Measurements from ENCODE around the gene GLB1L3.
"Not testable (repeated sequence)": the region's sequence is repeated elsewhere in the genome, so short reads cannot be mapped to it uniquely, and the experiment has no call there.

The GLB1L3 gene

GRCh38 chr11:134317103-134317502 lies 40.9 kb downstream of the GLB1L3 start:
- no peak for DNase-seq

GRCh38 chr11:134321373-134321772 lies 45.2 kb downstream of the GLB1L3 start:
- not testable (repeated sequence) for DNase-seq

GRCh38 chr11:134322553-134322952 lies 46.4 kb downstream of the GLB1L3 start:
- no peak for DNase-seq

- no peak for DNase-seq
Measured at GRCh38 chr11:134328433-134328832, 52.3 kb downstream of the GLB1L3 start.

DNA sequence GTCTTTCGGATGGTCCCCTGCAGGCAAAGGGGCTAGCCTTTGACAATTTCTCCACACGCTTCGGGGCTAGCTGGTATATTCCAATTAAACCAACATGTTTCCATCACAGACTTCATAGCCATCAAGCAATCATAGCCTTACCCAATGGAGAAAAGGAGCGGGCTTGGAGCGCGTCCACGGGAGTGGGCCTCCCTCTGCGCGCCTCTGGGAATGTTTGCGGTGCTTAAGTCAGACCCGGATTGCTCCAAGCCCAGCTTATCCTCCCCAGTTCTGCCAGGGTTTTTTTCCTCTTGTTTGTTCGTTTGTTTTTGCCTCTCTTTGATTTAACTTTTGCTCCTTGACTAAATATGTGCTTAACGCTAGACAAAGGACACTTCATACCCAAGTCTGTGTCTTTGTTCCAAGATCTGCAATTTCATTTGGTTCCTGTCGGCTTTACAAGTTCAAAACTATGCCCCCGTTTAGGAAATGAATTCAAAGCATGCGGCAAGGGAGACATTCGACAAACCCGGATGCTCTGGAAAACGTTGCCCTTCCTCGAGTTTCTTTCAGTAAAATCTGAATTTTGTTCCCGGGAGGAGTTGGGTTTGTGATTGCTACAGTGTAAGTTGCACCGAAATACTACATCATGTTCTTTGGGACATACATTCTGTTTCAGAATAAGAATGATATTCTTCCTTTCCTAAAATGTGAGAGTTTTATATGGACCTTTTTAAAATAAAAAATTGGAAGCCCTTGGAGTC lies 54.6 kb downstream of the GLB1L3 start:
- no peak for DNase-seq

DNA sequence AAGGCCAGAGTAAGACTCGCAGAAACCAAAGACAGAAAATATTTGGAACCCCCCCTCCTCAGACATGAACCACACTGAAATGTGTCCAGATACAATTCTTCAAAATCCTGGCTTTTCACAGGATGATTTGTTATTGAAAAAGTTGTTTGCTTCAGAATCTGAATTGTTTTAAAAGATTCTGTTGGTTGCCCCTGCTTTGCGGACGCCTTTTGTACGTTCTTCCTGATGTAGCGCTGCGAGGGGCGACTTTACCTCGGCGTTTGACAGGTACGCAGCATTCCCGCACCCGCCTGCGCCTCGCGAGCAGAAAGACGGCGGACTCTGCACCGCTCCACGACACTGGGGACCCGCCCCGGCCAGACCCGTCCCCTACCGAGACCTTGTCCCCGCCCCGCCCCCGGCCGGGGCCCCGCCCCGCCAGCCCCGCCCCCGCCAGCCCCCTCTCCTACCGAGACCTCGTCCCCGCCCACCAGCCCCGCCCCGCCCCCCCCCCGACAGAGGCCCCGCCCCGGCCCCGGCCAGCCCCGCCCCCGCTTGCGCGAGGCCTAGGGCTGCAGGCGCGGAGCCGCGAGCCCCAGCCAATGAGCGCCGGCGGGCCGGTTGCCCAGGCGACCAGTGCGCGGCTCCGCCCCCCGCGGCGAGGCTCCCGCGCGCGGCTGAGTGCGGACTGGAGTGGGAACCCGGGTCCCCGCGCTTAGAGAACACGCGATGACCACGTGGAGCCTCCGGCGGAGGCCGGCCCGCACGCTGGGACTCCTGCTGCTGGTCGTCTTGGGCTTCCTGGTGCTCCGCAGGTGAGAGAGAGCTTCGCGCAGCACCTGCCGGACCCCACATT lies 55.4 kb downstream of the GLB1L3 start, which contains the start of gene GLB1L2:
Gene GLB1L2 (plus strand): TSS at position 635 of the 835 bp plus-strand sequence. CDS start 74 bp downstream, at position 709.
- DNase-seq = peak; percentile 89

DNA sequence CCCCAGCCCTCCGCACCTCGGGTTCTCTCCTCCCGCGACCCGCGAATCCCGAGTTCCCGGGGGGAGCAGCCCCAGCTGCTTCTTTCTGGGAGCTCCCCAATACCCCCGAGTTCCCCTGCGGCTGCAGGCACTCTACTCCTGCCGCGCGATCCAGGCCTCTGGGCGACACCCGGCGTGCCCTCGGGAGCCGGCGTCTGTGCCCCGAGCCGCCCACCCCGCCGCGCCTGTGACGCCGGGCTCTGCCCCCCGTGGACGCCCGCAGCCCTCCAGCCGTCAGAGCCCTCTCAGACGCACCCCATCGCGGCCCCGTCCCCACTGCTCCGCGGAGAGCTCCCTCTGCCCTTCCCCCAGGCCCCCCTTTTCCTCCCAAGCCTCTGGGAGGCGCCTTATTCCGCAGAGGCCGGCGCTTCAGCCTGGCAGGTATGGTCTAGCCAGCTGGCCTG lies 56.0 kb downstream of the GLB1L3 start:
- no peak for DNase-seq

GRCh38 chr11:134332782-134333181 lies 56.6 kb downstream of the GLB1L3 start:
- DNase-seq = no peak

DNA sequence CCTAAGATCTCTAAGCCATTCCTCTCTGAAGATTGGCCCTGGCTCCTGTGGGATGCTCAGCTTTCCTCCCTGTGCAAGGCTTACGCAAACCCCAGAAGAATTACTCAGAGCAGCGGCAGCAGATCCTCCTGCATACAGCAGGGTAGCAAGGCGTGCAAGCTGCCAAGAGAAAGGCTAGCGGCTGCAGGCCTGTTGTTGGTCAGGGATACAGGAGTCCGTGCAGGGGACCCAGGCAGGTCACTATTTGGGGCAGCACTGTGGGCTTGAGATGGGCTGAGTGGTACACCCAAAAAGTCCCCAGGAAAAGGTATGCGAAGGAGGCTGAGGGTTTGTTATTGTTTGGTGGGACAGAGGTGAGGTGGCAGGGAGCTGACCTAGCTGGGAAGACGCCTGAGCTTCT lies 57.1 kb downstream of the GLB1L3 start:
- no peak for DNase-seq

- no peak for DNase-seq
Measured at GRCh38 chr11:134333946-134334345, 57.8 kb downstream of the GLB1L3 start.

DNA sequence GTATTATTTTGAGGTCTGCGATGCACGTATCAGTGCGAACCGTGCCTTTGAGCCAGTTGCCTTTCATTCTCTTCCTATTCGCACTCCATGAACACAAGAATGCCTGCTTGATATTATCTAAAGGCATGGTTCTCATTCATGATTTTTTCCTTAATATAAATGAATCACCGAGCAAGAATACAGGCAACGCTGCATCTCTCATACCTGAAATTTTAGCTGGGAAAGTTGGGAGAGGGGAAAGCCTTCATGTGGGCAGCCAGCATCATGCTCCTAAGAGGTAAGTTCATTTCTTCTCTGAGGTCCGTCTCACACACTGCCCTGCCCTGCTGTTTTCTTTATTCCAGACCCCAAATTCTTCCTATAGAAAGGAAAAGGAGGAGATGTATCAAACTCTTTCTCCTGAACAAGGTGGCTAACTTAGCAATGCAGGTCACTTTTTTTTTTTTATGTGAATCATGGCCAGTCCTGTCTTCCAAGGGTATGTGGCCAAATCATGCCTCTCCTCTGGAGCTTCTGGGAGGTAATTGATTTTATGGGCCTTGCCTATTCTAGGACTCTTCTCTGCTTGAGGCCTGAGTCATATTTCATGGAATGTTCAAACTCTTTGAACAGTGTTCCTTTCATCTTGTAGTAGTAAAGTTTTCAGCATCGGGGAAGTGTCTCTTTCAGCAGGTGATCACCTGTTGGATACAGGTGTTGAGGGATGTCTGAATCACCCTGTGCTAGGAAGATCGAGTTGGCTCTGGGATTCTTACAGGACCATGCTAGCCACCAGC lies 58.8 kb downstream of the GLB1L3 start:
- no peak for DNase-seq

- no peak for DNase-seq
Measured at GRCh38 chr11:134337051-134337450, 60.9 kb downstream of the GLB1L3 start.

DNA sequence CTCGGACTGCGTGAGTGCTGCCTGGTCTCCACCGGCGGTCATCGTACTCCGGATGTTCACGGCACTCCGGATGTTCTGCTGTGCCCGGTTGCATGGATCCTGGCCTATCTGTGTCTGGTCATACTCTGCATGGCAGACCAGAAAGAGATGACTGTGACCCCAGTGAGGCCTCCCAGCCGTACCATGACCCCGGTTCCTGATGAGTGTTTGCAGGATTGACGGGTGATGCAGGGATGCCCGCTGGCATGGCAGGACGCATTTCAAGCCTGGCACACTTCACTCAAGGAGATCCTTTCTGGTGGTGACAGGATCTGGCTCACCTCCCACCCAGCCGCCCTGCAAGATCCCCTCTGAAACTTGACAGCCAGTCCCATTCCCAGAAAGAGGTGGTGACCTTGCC lies 61.9 kb downstream of the GLB1L3 start:
- no peak for DNase-seq

DNA sequence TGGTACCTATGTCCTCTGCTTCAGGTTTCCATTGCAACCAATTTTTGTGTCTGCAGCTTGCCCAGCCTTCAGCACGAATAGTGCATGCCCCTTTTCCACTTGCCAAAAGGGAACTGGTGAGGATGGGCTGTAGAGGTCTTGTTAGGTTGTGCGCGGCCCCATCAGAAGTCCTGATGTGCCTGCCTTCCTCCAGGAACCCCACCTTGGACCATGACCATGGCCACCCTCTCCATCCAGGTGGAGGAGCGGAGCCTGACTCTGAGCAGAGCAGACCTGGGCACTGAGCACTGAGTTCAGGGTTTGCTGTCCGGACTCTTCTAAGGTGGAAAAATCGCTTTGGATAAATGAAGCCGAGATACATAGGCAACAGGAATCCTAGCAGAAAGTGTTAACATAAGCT lies 62.5 kb downstream of the GLB1L3 start:
- no peak for DNase-seq

GRCh38 chr11:134339756-134340155 lies 63.6 kb downstream of the GLB1L3 start:
- DNase-seq = no peak

DNA sequence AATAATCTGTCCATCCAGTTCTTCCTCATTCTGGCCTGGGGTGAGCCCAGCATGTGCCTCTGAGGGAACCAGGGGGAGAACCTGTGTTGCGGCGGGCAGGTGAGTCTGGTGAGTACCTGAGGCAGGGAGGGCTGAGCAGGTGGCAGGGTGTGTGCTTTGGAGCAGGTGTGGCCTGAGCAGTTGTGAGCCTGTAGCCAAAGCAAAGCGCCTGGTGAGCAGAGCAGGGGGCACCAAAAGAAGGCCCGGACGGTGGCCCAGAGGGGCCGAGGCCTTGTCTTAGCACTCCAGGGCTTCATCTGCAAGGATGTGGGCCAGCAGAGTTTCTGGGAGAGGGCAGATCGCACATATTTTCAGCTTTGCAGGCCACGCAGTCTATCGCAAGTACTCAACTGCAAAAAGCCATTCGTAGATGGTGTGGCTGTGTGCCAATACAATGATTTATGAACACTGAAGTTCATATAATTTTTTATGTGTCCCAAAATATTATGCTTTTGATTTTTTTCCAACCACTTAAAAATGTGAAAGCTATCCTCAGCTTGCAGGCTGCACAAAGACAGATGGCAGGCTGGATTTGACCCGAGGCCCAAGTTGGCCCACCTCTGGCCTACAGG lies 64.3 kb downstream of the GLB1L3 start:
- no peak for DNase-seq

- DNase-seq = no peak
Measured at GRCh38 chr11:134341805-134342571, 65.8 kb downstream of the GLB1L3 start.

DNA sequence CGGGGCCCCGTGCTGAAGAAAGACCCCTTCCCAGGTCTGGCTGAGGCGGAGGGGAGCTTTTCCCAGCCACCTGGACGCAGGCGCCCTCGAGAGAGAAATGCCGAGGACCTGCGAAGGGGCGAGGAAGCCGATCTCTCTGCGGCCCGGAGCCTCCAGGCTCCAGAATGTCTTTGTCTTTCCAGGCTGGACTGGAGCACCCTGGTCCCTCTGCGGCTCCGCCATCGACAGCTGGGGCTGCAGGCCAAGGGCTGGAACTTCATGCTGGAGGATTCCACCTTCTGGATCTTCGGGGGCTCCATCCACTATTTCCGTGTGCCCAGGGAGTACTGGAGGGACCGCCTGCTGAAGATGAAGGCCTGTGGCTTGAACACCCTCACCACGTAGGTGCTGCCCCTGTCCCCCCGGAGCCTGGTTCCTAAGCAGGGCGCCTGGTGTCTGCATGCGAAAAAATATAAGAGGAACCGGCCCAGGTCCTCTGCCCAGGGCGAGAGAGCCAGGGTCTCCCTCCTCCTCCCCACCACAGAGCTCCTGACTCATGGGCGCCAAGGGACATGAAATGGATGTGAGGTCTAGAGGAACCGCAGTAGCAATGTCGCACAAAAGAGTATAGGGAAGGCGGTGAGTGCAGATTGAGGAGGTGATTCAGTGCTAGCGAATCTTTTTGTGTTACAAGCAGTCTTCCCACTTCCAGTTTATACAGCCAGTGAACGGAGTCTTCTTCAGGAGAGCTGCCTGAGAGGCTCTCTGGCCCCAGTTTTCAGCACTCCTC lies 66.6 kb downstream of the GLB1L3 start:
- DNase-seq = peak; percentile 30

DNA sequence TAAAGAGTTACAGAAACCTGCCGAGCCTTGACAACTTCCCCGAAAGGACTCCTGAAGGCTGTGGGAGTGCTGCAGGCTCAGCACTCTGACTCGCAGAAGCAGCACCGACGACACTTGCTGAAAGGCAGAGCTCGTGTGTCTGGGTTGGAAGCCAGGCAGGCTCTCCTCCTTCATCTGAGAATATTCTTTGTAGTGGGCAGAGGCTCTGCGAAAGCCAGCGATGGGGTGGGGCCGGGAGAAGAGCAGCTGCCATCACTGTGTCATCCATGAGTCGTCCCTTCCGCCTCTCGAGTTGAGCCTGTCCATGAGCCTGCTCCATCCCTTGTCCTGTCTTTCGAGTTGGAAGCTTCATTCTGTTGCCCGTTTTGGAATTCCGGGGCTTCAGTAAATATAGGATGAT lies 67.5 kb downstream of the GLB1L3 start:
- peak; percentile 30 for DNase-seq

GRCh38 chr11:134344497-134345236 lies 68.5 kb downstream of the GLB1L3 start:
- DNase-seq = peak; percentile 20

- peak; percentile 23 for DNase-seq
Measured at GRCh38 chr11:134345237-134345550, 69.0 kb downstream of the GLB1L3 start.
